Measurements from ENCODE around the gene FCHO2. TPM values are rescaled to one million over a fixed set of nuclear protein-coding genes. Genes with fewer than 3 reads are reported as not detected.

Gene FCHO2
- total and polyA plus RNA-seq, 11 donors, result 7.0 to 35.3 (median 15.5) TPM

DNA sequence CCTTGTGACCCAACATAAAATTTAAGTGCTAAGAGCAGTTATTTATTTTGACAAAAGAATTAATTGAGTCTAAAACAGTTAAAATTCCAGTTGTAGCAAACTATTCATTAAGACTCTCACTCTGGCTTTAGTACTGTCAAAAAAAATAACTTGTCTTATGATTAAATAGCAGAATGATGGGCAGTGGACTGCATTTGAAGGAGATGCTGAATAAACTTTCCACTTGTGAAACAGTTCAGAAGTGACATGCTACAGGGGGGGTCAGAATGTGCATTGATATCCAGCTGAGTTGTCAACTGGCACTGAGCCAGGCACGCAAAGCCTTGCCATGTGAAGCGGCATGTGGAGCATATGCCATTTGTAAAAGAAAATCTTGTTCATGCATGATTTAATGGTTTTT is 76.0 kb downstream of the FCHO2 start:
- TF ChIP-seq, protein P1, sequence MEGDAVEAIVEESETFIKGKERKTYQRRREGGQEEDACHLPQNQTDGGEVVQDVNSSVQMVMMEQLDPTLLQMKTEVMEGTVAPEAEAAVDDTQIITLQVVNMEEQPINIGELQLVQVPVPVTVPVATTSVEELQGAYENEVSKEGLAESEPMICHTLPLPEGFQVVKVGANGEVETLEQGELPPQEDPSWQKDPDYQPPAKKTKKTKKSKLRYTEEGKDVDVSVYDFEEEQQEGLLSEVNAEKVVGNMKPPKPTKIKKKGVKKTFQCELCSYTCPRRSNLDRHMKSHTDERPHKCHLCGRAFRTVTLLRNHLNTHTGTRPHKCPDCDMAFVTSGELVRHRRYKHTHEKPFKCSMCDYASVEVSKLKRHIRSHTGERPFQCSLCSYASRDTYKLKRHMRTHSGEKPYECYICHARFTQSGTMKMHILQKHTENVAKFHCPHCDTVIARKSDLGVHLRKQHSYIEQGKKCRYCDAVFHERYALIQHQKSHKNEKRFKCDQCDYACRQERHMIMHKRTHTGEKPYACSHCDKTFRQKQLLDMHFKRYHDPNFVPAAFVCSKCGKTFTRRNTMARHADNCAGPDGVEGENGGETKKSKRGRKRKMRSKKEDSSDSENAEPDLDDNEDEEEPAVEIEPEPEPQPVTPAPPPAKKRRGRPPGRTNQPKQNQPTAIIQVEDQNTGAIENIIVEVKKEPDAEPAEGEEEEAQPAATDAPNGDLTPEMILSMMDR (IDR thresholded peaks at IDR 0.05), result no peak
- TF ChIP-seq POLR2A (IDR thresholded peaks at IDR 0.05), result no peak
- 53 to 61% (median 56%) methylated on average over 2 of the region's 2 CpGs for WGBS, 4 donors
- Histone ChIP-seq H3K36me3 (peaks cover 0 to 64% (median 27%) of the 10 kb centered on the region in 9 donors), H3K4me3 (no peak overlapping the region), H3K9me3 (no peaks in the 10 kb centered on the region), H3K27ac (no peak overlapping the region), H3K4me1 (no peaks in the 10 kb centered on the region), H3K27me3 (no peaks in the 10 kb centered on the region)
- ATAC-seq, result no peak
- intact Hi-C loops (cut with DNase I), result no loop called here
- DNase-seq, result peak in 1 of 5 donors; percentile 39

DNA sequence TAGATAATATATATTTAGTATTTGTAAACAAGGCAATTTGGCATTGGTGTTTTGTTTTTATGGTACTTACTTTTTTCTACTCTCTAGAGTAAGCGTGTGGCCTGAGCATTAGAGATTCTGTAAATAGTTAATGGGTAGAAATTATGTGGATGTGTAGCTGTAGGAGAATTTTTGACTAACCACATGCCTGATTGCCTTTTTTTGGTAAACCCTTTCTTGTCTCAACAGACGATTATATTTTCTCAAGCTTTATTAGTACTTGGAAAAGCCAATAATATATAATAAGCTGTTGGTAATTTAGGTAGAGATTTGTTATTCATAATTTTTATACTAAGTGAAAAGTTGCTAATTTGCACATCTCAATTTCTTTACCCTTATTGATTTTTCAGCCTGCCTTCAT is 76.8 kb downstream of the FCHO2 start:
- Histone ChIP-seq H3K4me1 (no peaks in the 10 kb centered on the region), H3K4me3 (no peak overlapping the region), H3K27me3 (no peaks in the 10 kb centered on the region), H3K36me3 (peaks cover 0 to 64% (median 24%) of the 10 kb centered on the region in 9 donors), H3K9me3 (no peaks in the 10 kb centered on the region), H3K27ac (no peak overlapping the region)
- ATAC-seq (no peak), DNase-seq (no peak)
- intact Hi-C loops (cut with DNase I), result no loop called here
- 95 to 100% (median 96%) methylated on average over 2 of the region's 2 CpGs for WGBS, 4 donors
- TF ChIP-seq, protein P1 (IDR thresholded peaks at IDR 0.05), result no peak
- no peak for TF ChIP-seq POLR2A (IDR thresholded peaks at IDR 0.05)

DNA sequence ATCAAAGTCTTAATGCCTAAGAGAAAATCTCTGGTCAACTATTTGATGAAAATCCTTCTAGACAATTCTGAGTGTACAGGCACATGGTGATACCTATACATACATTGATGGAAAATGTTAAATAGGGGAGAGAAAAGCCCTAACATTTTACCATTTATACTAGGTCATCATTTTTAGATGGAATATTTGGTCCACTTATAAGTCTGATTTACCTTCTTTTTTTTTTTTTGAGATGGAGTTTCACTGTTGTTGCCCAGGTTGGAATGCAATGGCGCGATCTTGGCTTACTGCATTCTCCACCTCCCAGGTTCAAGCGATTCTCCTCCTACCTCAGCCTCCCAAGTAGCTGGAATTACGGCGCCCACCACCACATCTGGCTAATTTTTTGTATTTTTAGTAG is 81.7 kb downstream of the FCHO2 start:
- Histone ChIP-seq H3K9me3 (no peaks in the 10 kb centered on the region), H3K4me3 (no peak overlapping the region), H3K4me1 (peaks cover 0 to 4% (median 0%) of the 10 kb centered on the region in 12 donors), H3K27ac (no peak overlapping the region), H3K27me3 (no peaks in the 10 kb centered on the region), H3K36me3 (peaks cover 0 to 66% (median 39%) of the 10 kb centered on the region in 9 donors)
- TF ChIP-seq, protein P1 (IDR thresholded peaks at IDR 0.05), result no peak
- TF ChIP-seq POLR2A (IDR thresholded peaks at IDR 0.05), result no peak
- DNase-seq (no peak), ATAC-seq (no peak)
- WGBS, 4 donors, result 95 to 98% (median 97%) methylated on average over 5 of the region's 5 CpGs
- intact Hi-C loops (cut with DNase I), result no loop called here

DNA sequence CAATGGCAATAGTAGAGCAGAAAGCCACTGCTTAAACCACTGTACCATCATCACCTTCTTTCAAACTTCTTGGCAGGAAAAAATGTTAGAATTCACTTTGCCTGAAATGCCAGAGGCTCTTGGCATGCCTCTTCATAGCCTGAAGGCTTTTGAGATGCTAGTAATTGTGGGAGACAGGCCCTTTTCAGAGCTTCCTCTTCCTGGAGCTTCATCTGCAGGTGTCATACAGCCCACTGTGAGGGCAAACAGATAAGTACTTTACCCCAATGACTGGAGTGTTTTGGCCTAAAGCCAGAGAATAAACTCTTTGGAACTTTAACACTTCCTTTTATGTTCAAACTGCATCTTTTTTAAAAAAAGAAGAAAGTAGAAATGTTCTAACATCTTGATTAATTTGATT is 83.2 kb downstream of the FCHO2 start:
- ATAC-seq, result no peak
- TF ChIP-seq, protein P1 (IDR thresholded peaks at IDR 0.05), result no peak
- no peak for TF ChIP-seq POLR2A (IDR thresholded peaks at IDR 0.05)
- peaks cover 0 to 4% (median 0%) of the 10 kb centered on the region in 12 donors for H3K4me1 ChIP-seq
- H3K4me3 ChIP-seq, result no peak overlapping the region
- H3K9me3 ChIP-seq, result no peaks in the 10 kb centered on the region
- H3K27me3 ChIP-seq, result no peaks in the 10 kb centered on the region
- H3K36me3 ChIP-seq, result peaks cover 0 to 66% (median 39%) of the 10 kb centered on the region in 9 donors
- no peak for DNase-seq
- intact Hi-C loops (cut with DNase I), result no loop called here
- no peak overlapping the region for H3K27ac ChIP-seq

Measured in heart left ventricle (tissue), 16 donors.